Mucosa of descending colon (tissue), 3 donors: ENCODE results near the gene PTHLH. TPM values are rescaled to one million over a fixed set of nuclear protein-coding genes. Genes with fewer than 3 reads are reported as not detected.

Experiments used
- ATAC-seq: fragments of 200-7000 bp; cut with Tn5 transposase; one replicate; pipeline ENCODE4 v1.9.1; 2020; ENCODE audit warnings: mild to moderate bottlenecking, moderate library complexity
- DNase-seq, 3 donors: peaks; one replicate each; pipeline ENCODE4 v3.0.0-alpha.2; 2020
- H3K36me3 ChIP-seq: fragments of 200-600 bp; one replicate; pipeline ENCODE4 v1.8.0; 2021; ENCODE audit warnings: low read depth, mild to moderate bottlenecking
- H3K4me1 ChIP-seq: fragments of 200-600 bp; one replicate; pipeline ENCODE4 v1.8.0; 2021; ENCODE audit warnings: low read depth, mild to moderate bottlenecking
- H3K4me3 ChIP-seq: fragments of 200-600 bp; one replicate; pipeline ENCODE4 v1.8.0; 2021; ENCODE audit warnings: mild to moderate bottlenecking
- H3K9me3 ChIP-seq: fragments of 200-600 bp; one replicate; pipeline ENCODE4 v1.8.0; 2021; ENCODE audit warnings: mild to moderate bottlenecking
- CTCF ChIP-seq: fragments of 200-600 bp; IDR thresholded peaks from one replicate; pipeline ENCODE4 v1.8.0; 2022; ENCODE audit warnings: antibody characterized with exemption, mild to moderate bottlenecking
- intact Hi-C, 2 donors: fragments of 100-400 bp; cut with DNase I in 1 of 2; cut with micrococcal nuclease in 1 of 2; formaldehyde crosslinking; loops; one replicate each; pipeline versions ENCODE4 v1.11.0 to v1.11.1; 2022; cut with DNase I, micrococcal nuclease
- total RNA-seq, 3 donors: library from RNA; stranded (reverse); fragmentation: NEBNext Ultra II Directional in 2 of 3; extraction: Animal tissue kit (Norgen Biotek cat#: 25700) in 2 of 3; gene quantifications; one replicate each; pipeline versions ENCODE4 v1.2.1 to v1.2.4, GENCODE V29; 2021 to 2023
- donor health status: DM: no; HTN: no; CAD: no; lungs with moderate emphysema.
- donor health status: DM: no; HTN: no; CAD: no.
- donor health status: DM: no; HTN: yes; CAD: no.

PTHLH gene
- total RNA-seq, 3 donors from 2014 or later: 2.2 TPM; not detected in 2

GRCh38 chr12:27974735-27975221 lies 2.2 kb upstream of the PTHLH start:
- ATAC-seq: no peak
- Histone ChIP-seq H3K4me3 (no peak overlapping the region), H3K36me3 (no peaks in the 10 kb centered on the region), H3K4me1 (peaks cover 3% of the 10 kb centered on the region), H3K9me3 (no peaks in the 10 kb centered on the region)
- TF ChIP-seq CTCF: no peak
- DNase-seq: no peak
- intact Hi-C loops: no loop called here

- DNase-seq (no peak), ATAC-seq (no peak)
- Histone ChIP-seq H3K4me3 (no peak overlapping the region), H3K4me1 (peaks cover 13% of the 10 kb centered on the region), H3K36me3 (no peaks in the 10 kb centered on the region), H3K9me3 (no peaks in the 10 kb centered on the region)
- TF ChIP-seq CTCF: no peak
- intact Hi-C loops: no loop called here
These were observed 956 bp upstream of the PTHLH start for GRCh38 chr12:27973487-27973890.

GRCh38 chr12:27971606-27972005 lies 927 bp downstream of the PTHLH start:
- DNase-seq: no peak
- no peak for TF ChIP-seq CTCF
- Histone ChIP-seq H3K9me3 (no peaks in the 10 kb centered on the region), H3K4me1 (peaks cover 13% of the 10 kb centered on the region), H3K36me3 (no peaks in the 10 kb centered on the region), H3K4me3 (no peak overlapping the region)
- intact Hi-C loops: no loop called here
- no peak for ATAC-seq

- Histone ChIP-seq H3K4me1 (peaks cover 13% of the 10 kb centered on the region), H3K4me3 (no peak overlapping the region), H3K9me3 (no peaks in the 10 kb centered on the region), H3K36me3 (no peaks in the 10 kb centered on the region)
- intact Hi-C loops: no loop called here
- ATAC-seq: no peak
- no peak for TF ChIP-seq CTCF
- DNase-seq: peak in 1 of 3 donors; percentile 11
These were observed 1.4 kb downstream of the PTHLH start for GRCh38 chr12:27971121-27971489.

GRCh38 chr12:27970401-27971120 lies 2.0 kb downstream of the PTHLH start:
- ATAC-seq: peak; percentile 25
- no peak for TF ChIP-seq CTCF
- Histone ChIP-seq H3K4me1 (peaks cover 13% of the 10 kb centered on the region), H3K36me3 (no peaks in the 10 kb centered on the region), H3K4me3 (no peak overlapping the region), H3K9me3 (no peaks in the 10 kb centered on the region)
- intact Hi-C loops: no loop called here
- DNase-seq: peak in 1 of 3 donors; percentile 45
